ENCODE data around the gene TANGO2. TPM values are rescaled to one million over a fixed set of nuclear protein-coding genes. Genes with fewer than 3 reads are reported as not detected.

TANGO2 gene
- total and polyA plus RNA-seq, 9 donors: 11.0 to 17.5 (median 13.3) TPM

DNA sequence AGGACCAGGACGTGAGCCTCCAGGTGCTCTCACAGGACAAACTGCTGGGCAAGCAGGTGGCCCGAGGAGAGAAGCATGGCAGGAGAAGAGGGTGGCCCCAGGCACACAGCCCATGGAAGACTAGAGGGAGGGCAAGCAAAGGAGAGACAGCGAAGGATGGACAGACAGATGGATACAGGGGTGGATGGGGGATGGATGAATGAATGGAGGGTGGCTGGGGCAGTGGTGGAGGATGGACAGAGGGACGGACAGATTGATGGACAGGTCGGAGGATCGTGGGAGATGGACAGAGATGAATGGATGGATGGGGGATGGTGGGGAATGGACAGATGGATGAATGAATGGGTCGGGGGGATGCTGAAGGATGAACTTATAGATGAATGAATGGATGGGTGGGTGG, 27.0 kb upstream of the TANGO2 start:
- no peak overlapping the region for H3K4me3 ChIP-seq
- 91 to 93% (median 92%) methylated on average over 7 of the region's 7 CpGs for WGBS, 3 donors
- H3K27ac ChIP-seq: no peak overlapping the region
- DNase-seq: peak in 2 of 5 donors; percentile 14 to 24
- intact Hi-C loops (cut with DNase I): no loop called here
- no peak for TF ChIP-seq POLR2A (IDR thresholded peaks at IDR 0.05)
- no peak for TF ChIP-seq CTCF (IDR thresholded peaks at IDR 0.05)
- no peak for TF ChIP-seq EP300 (IDR thresholded peaks at IDR 0.05)
- no peaks in the 10 kb centered on the region for H3K36me3 ChIP-seq
- peaks cover 4% of the 10 kb centered on the region for H3K4me1 ChIP-seq (ENCODE audit: insufficient read depth)
- H3K9me3 ChIP-seq: no peaks in the 10 kb centered on the region
- H3K27me3 ChIP-seq: no peaks in the 10 kb centered on the region

DNA sequence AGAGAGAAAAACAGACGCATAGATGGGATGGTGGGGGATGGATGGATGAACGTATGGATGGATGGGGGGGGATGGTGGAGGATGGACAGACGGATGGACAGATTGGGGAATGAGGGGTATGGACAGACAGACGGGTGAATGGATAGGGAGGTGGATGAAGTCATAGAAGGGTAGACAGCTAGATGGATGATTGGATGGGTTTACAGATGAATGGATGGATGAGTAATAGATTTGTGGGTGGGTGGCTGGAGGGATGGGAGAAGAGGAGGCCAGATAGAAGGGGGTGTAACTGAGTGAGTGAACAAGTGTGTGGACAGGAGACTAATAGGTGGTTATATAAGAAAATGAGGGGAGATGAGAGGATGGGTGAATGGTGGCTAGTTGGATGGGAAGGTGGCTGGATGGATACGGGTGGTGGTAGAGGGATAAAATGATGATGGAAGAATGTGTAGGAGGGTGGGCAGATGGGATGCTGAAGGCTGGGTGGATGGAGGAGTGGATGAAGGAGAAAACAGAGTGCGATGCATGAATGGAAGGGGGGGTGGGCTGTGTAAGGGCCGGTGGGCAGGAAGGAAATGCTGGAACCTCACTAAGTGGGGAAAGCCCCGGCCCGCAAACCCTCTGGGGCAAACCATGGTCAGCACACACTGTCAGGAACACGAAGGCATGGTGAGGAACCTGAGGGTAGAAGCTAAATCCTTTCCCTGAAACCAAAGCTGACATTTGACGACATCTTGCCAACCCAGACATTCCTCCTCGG, 25.9 kb upstream of the TANGO2 start:
- Histone ChIP-seq H3K4me3 (no peak overlapping the region), H3K36me3 (no peaks in the 10 kb centered on the region), H3K9me3 (no peaks in the 10 kb centered on the region), H3K27ac (no peak overlapping the region), H3K27me3 (no peaks in the 10 kb centered on the region), H3K4me1 (ENCODE audit: insufficient read depth) (peaks cover 5% of the 10 kb centered on the region)
- peak in 1 of 5 donors; percentile 6 for DNase-seq
- 63 to 76% (median 73%) methylated on average over 12 of the region's 12 CpGs for WGBS, 3 donors
- intact Hi-C loops (cut with DNase I): no loop called here
- no peak for TF ChIP-seq POLR2A (IDR thresholded peaks at IDR 0.05)
- TF ChIP-seq EP300 (IDR thresholded peaks at IDR 0.05): no peak
- TF ChIP-seq CTCF (IDR thresholded peaks at IDR 0.05): no peak

DNA sequence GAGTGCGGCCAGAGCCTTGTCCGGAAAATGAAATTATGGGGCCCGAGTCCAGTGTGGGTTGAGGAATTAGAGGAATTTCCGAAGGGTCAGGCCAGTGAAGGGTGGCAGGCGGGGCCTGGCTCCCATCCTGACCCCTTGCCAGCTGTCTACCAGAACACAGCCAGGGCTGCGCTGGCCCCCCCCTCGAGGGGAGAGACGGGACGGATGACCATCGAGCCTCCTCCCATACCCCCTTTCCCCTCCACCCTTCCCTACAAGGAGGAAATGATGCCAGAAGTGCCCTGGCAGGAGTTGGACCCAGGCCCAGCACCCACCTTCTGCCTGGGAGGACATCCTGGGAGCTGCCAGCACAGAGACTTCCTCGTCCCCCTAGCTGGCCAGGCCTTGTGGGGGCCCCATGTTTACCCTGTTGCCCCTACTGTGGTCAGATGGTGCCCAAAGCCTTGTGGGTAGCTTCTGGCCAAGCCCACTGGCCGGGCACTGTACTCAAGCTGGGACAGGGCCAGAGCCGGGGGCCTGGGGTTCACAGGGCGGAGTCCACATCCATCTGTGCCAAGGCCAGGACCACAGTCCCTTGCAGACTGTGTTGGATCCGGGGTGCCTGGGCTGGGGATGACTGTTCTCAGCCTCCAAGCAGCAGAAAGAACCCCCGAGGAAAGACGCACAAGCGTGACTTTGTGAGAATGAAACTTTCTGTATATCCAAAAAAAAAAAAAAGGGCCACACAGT, 25.1 kb upstream of the TANGO2 start:
- intact Hi-C loops (cut with DNase I): no loop called here

More for the DNA sequence above, 25.1 kb upstream of the TANGO2 start:
- WGBS, 3 donors: 43 to 49% (median 43%) methylated on average over 18 of the region's 18 CpGs
- Histone ChIP-seq H3K4me3 (no peak overlapping the region), H3K27ac (no peak overlapping the region), H3K4me1 (ENCODE audit: insufficient read depth) (peaks cover 5% of the 10 kb centered on the region), H3K36me3 (no peaks in the 10 kb centered on the region), H3K9me3 (no peaks in the 10 kb centered on the region), H3K27me3 (no peaks in the 10 kb centered on the region)
- peak in 1 of 5 donors; percentile 19 for DNase-seq
- TF ChIP-seq CTCF (IDR thresholded peaks at IDR 0.05): no peak
- no peak for TF ChIP-seq POLR2A (IDR thresholded peaks at IDR 0.05)
- no peak for TF ChIP-seq EP300 (IDR thresholded peaks at IDR 0.05)
